Measurements from ENCODE around the gene UGT1A5. TPM values are rescaled to one million over a fixed set of nuclear protein-coding genes. Genes with fewer than 3 reads are reported as not detected.
A peak's percentile ranks its signal among the peaks of the same experiment; 100 is the strongest.

UGT1A5 gene
- total RNA-seq, 1 donor from 2014 or later: 4.6 TPM

DNA sequence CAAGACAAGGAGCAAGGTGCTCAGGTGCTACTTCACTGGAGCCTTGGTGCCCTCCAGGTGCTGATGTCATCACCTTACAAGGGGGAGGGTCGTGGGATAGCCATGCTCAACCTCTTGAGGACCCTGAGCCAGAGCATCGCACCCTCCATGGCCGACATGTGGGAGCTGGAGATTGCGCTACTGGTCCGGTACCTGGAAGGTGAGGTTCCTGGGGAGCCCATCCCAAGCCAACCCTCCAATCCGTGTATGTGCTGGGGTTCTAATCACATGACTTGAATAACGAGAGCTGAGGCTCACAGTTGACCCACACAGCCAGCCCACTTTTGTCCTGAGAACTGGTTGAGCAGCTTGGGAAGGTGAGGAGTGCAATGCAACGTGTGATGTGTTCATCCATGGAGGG is 91.3 kb downstream of the UGT1A5 start:
- DNase-seq (ENCODE audit: low spot score) (peak; percentile 36), ATAC-seq (no peak)

DNA sequence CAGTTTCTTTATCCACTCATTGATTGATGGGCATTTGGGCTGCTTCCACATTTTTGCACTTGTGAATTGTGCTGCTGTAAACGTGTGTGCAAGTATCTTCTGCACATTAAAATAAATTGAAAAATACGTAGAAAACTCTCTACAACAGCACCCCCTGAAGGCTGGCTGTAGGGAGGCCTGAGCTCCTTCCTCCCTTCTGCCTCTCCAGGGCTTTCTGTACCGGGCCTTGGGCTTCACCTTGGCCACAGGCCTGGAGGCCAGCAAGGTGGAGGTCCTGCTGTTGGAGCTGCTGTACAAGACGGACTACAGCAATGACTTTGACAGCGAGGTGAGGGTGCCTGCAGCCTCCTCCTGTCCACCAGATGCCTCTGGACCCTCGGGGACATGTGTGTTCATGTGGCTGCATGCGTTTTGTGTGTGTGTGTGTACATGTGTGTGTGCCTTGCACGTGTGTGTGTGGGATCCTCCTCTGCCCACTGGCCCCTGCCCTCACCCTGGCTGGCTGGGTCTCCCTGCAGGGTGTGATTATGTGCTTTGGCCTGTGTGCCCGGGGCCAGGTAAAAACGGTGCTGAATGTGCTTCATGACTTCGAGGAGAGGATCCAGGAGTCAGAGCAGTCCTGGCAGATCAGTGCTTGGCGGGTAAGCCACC is 94.6 kb downstream of the UGT1A5 start:
- DNase-seq (ENCODE audit: low spot score): peak; percentile 30
- no peak for ATAC-seq

DNA sequence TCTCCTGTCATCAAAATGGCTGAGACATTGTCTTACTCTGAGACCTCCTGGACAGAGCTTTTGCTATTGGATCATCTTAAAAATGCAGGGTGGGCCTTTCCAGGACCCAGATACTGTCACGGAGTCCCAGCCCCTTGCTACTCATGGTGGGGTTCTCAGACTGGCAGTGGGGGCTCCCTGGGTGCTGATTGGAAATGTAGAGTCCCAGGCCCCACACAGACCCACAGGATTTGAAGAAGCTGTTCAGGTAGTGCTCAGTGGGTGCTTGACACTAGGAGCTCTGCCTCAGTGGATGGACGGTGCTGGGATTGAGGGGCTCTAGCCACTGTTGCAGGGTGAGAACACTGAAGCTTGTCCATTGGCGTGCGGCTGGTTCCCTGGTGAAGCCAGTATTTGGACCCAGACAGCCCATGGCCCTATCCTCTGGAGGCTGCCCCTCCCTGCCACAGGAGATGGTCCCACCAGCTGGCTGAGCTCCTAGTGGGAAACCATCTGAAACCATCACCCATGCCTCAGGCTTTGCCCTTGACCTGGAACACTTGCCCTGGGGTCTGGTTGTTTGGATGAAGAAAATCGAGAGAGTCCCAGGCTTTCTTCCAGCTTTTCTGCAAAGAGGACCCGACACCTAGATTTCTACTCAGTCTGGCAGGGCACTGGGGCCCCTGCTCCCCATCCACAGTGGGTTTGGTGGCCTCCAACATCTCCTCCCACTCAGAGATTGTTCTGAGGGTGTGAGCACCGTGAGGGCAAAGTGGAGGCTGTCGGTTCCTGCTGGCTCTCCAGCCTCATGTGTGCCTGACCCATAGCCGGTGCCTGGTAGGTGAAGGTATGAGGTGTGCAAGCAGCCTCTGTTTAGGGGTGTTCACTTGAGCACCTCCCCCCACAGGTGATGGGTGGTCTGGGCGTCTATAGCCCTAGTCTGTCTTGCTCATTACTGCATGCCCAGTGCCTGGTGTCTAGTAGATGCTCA is 95.5 kb downstream of the UGT1A5 start:
- peak; percentile 31 for DNase-seq (ENCODE audit: low spot score)
- ATAC-seq: no peak

DNA sequence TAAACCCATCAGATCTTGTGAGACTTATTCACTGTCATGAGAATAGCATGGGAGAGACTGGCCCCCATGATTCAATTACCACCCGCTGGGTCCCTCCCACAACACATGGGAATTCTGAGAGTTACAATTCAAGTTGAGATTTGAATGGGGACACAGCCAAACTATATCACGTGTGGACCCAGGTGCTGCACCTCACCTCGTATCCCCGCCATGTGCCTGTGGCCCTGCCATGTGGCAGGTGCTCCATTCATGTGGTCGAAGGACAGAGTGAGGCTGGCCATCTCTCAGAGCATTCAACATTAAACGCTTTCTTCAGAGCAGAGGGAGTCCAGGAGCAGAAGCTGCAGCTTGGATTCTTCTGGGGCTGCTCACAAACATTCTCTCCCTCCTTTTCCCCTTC is 97.7 kb downstream of the UGT1A5 start:
- DNase-seq (ENCODE audit: low spot score) (peak; percentile 14), ATAC-seq (no peak)

GRCh38 chr2:233811087-233811486 is 98.4 kb downstream of the UGT1A5 start:
- ATAC-seq: no peak
- peak; percentile 22 for DNase-seq (ENCODE audit: low spot score)

DNA sequence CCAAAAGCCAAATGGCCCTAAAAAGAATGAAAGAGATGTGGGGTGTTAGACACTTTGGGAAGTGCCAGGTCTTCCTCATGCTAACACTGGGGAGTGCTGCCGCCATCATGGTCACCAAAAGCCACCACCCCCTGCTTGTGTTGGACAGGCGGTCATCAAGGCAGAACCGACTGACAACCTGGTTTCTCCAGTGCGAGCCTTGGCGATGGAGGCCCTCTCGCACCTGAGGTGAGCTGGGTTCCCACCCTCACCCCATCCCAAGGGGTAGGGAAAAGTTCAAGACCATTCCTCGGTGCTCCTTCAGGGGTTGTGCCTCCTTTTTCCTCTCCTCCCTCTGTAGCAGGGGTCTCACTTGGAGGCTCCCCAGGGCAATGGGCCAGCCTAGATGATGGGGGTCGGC is 99.0 kb downstream of the UGT1A5 start:
- DNase-seq (ENCODE audit: low spot score) (peak; percentile 35), ATAC-seq (no peak)

DNA sequence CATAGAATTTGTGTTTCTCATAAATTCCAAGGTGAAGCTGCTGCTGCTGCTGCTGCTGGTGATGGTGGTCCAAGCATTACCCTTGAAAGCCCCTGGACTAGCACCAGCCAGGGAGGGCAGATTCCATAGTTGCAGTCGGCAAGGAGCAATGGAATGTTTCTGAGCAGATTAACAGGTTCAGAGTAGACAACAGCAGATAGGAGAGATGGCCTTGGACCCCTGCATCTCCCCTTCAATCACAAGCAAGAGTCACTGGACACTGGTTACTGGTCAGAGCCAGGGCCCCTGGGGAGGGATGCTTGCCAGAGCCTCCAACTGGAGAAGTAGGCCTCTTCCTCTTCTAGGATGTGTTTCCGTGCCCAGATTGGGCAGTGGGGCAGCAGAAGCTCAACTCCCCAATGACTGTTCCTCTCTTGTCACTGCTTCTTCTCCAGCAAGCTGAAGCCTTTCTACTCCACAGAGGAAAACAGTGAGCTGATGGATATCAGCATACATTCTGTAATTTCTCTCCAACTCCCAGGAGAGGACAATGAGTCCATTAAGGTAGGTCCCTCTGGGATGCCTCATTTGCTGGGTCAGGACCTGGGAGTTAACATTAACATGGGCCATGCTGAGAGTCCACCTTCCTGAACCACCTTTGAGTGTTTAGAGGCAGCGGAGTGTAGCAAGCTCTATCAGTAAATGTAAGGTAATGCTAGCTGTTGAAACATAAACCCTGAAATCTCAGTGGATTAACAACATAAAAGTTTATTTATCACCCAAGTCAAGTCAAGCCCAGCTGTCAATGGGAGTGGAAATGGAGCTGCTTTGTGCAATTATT is 100.7 kb downstream of the UGT1A5 start:
- ATAC-seq (no peak), DNase-seq (ENCODE audit: low spot score) (peak; percentile 29)

- no peak for ATAC-seq
Measured at GRCh38 chr2:233814056-233814835, 101.5 kb downstream of the UGT1A5 start.

GRCh38 chr2:233815861-233816260 is 103.2 kb downstream of the UGT1A5 start:
- DNase-seq (ENCODE audit: low spot score) (no peak), ATAC-seq (no peak)

More at GRCh38 chr2:233814056-233814835, 101.5 kb downstream of the UGT1A5 start:
- peak; percentile 39 for DNase-seq (ENCODE audit: low spot score)

- DNase-seq (ENCODE audit: low spot score): peak; percentile 39
- no peak for ATAC-seq
Measured at GRCh38 chr2:233816334-233816733, 103.6 kb downstream of the UGT1A5 start.

GRCh38 chr2:233816771-233817170 is 104.1 kb downstream of the UGT1A5 start:
- ATAC-seq (no peak), DNase-seq (ENCODE audit: low spot score) (peak; percentile 40)

DNA sequence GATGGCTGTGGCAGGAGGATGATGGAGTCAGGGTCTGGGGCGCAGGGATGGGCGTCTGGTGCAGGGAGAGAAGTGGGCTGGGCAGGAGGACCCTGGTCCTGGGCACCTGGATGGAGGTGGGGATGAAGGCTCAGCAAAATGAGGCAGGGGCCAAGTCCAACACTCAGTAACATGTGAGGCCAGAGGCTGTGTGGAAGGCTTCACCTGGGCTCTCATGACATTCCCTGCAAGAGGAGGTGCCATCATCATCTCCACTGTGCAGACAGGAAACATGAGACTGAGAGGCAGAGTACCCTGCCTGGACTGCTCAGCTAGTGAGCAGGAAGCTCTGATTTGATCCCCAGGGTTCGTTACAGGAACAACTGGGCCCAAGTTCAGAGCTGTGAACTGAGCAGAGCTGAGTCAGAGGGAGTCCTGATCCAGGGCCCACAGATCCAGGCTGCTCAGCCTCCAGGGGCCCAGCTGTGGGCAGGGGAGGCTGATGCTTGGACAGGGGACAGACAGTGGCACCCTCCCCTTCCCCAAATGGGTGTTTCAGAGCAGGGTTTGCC is 104.7 kb downstream of the UGT1A5 start:
- DNase-seq (ENCODE audit: low spot score) (peak; percentile 42), ATAC-seq (no peak)

DNA sequence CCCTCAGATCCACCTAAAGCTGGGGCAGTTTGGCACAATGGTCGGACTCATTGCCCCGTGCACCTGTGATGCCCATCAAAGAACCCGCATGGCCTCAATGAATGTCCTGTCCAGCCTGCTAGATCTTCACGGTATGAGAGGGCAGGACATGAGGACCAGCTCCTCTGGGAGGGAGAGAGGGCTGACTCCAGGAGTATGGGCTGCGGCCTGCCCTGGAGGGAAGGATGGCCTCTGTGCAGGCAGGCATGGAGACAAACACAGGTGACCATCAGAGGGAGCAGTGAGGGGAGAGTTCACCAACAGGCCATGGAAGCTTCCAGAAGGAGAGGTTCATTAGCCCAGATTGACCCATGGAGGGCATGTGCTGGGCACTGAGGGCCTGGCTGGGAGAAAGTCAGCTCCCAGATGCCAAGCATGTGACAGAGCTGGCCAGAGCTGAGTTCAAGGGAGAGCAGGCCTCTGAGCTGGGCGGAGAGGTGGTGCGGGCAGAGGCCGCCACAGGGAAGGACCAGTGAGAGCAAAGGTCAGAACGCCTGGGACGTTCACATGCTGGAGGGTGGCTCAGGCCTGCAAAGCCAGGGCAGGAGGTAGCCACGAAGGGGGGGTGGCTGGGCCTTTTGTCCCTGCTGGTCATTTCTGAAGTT is 105.4 kb downstream of the UGT1A5 start:
- peak; percentile 90 for DNase-seq (ENCODE audit: low spot score)
- ATAC-seq: peak; percentile 69

DNA sequence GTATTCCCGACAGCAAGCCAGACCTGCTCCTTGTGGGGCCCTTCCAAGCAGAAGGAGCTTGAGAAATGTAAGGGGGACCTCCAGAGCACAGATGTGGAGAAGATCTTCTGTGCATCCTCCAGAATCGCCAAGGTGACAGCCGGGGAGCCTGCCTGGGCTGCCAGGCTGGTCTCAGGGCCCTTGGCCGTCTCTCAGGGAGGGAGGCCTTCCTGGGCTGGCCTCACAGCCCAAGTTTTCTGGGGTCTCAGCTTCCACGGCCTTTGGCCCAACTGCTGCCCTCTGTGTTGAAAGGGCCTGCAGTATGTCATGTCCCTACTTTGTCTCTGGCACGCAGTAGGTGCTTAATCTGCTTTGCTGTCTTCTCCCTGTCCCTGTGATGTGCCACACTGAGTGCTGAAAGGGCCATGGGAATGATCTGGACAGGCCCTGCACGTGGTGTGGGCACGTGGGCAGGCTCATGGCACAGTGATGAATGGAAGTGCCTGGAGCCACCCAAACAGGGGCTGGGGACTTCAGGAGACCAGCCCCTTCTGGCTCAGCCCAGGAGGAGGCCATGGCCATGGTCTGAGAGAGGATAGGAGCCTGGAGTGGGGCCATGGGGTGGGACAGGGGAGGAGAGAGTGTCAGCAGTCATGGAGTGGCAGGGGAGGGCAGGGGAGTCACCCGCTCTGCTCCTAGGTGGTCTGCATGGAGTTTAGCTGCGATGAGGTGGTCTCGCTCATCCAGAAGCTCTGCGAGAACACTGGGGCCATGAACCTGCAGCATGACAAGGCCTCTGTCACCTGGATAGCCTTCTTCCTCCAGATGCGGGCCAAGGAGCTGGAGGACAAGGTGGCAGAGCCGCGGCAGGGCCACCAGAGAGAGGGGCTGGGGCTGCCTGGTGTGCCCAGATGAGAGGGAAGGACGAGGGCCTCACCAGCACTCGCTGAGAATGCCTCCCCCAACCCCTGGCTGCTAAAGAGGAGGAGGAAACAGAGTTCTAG is 106.2 kb downstream of the UGT1A5 start:
- DNase-seq (ENCODE audit: low spot score) (no peak), ATAC-seq (no peak)

DNA sequence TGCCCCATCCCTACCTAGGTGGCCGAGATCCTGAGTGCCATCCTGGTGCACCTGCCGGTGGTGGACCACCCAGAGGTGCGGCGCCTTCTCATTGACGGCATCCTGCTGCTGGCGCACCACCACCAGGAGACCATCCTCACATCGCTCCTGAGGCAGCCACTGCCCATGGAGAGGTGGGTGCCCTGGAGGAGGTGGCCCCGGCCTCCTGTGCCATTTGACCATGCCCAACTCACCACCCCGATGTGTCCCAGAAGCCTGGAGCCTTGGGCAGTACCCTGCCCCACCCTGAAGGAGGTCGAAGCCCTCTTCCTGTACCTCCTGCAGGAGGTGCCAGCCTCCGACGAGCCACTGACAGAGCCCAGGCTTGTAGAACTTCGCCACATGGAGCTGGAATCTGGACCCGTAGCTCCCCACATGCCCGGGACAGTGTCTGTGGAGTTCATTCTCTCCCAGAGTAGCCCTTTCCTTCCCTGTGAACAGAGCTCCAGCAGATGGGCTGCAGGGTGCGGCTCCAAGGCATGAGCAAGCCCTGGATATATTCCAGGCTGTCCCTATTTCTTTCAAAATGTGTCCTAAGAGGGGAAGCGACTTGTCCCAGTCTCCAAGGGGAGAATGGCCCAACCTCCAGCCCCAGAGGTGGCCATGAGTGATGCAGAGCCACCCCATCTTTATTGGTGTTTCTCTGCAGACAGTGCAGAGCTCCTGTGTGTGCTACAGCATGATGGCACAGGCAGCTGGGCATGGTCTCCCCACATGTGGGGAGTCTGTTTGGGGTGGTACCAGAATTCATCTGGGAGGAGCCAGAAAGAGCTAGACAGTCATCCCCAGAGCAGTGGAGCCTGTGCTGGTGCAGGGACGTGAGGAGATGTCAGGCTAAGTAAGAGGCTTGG is 107.4 kb downstream of the UGT1A5 start:
- ATAC-seq (no peak), DNase-seq (ENCODE audit: low spot score) (peak; percentile 41)

- DNase-seq (ENCODE audit: low spot score) (peak; percentile 29), ATAC-seq (no peak)
Measured at GRCh38 chr2:233820774-233821105, 108.0 kb downstream of the UGT1A5 start.

DNA sequence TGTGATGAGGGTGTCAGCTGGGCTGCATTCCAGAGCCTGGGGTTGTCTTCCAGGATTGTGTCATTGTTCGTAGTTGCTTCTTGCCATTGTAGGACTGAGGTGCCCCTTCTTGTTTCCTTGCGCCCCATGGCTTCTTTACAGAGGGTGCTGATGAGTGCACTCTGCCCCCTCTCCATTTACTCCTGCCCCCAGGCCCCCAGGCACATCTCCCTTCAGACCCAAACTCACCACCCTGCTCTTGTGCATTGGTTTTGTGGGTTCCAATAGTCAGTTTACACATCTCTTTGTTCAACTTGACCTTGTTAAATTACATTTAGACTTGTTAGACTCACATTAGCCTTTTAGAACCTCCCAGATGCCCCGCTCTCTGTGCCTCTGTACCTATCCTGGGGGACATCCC is 108.5 kb downstream of the UGT1A5 start:
- ATAC-seq (no peak), DNase-seq (ENCODE audit: low spot score) (peak; percentile 22)

Measured in left lobe of liver (tissue), 2 donors.